Measurements from ENCODE around the gene RPIA. TPM values are rescaled to one million over a fixed set of nuclear protein-coding genes. Genes with fewer than 3 reads are reported as not detected.
A peak's percentile ranks its signal among the peaks of the same experiment; 100 is the strongest.

Gene RPIA
- total RNA-seq, 1 donor from 2014 or later: 22.4 TPM

DNA sequence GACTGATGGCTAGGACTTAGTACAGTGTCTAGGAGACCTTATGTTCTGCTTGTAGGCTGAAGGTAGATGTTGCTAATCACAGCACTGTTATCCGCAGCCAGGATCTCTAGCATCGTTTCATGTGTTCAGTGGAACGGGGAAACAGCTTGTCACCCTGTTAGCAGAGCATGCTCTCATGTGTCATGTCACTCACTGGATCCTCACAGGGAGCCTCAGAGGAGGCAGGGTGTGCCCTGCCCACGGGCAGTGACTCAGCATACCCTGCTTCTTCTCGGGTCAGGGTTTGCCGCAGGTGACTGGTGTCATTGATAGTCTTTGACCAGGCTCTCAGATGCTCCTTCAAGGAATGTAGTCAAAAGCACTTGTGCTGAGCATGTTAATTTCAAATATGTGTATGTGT, 44.4 kb downstream of the RPIA start:
- Mint-ChIP-seq H3K27me3 (ENCODE audit: unreplicated experiment) (peaks cover 6% of the 10 kb centered on the region), H3K9me3 (ENCODE audit: unreplicated experiment) (no peaks in the 10 kb centered on the region), H3K36me3 (ENCODE audit: low read depth, unreplicated experiment) (peaks cover 41% of the 10 kb centered on the region), H3K4me3 (ENCODE audit: unreplicated experiment) (no peak overlapping the region), H3K27ac (ENCODE audit: unreplicated experiment) (no peak overlapping the region), H3K4me1 (ENCODE audit: unreplicated experiment) (peaks cover 31% of the 10 kb centered on the region)
- TF ChIP-seq, protein P1, sequence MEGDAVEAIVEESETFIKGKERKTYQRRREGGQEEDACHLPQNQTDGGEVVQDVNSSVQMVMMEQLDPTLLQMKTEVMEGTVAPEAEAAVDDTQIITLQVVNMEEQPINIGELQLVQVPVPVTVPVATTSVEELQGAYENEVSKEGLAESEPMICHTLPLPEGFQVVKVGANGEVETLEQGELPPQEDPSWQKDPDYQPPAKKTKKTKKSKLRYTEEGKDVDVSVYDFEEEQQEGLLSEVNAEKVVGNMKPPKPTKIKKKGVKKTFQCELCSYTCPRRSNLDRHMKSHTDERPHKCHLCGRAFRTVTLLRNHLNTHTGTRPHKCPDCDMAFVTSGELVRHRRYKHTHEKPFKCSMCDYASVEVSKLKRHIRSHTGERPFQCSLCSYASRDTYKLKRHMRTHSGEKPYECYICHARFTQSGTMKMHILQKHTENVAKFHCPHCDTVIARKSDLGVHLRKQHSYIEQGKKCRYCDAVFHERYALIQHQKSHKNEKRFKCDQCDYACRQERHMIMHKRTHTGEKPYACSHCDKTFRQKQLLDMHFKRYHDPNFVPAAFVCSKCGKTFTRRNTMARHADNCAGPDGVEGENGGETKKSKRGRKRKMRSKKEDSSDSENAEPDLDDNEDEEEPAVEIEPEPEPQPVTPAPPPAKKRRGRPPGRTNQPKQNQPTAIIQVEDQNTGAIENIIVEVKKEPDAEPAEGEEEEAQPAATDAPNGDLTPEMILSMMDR (IDR thresholded peaks at IDR 0.05; ENCODE audit: unreplicated experiment): no peak
- DNase-seq (ENCODE audit: low spot score): no peak

DNA sequence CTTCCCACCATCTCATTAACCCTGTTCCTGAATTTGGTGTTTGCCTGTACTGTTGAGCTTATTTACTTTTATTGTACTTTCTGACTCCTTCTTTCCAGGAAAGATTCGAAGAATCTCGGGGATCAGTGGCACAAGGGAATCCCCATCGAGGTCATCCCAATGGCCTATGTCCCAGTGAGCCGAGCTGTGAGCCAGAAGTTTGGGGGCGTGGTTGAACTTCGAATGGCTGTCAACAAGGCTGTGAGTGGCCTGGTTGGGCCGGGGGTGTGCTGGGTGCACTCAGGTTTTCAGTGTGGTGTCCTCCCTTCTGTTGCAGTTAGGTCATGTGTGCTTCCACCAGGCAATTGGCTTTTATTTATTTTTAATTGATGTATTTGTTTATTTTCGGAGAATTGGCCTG, 45.0 kb downstream of the RPIA start:
- Mint-ChIP-seq H3K4me3 (ENCODE audit: unreplicated experiment) (no peak overlapping the region), H3K27me3 (ENCODE audit: unreplicated experiment) (peaks cover 6% of the 10 kb centered on the region), H3K4me1 (ENCODE audit: unreplicated experiment) (peaks cover 31% of the 10 kb centered on the region), H3K9me3 (ENCODE audit: unreplicated experiment) (no peaks in the 10 kb centered on the region), H3K36me3 (ENCODE audit: low read depth, unreplicated experiment) (peaks cover 45% of the 10 kb centered on the region), H3K27ac (ENCODE audit: unreplicated experiment) (peak overlapping the region; percentile 99)
- DNase-seq (ENCODE audit: low spot score): no peak
- TF ChIP-seq, protein P1 (IDR thresholded peaks at IDR 0.05; ENCODE audit: unreplicated experiment): no peak

DNA sequence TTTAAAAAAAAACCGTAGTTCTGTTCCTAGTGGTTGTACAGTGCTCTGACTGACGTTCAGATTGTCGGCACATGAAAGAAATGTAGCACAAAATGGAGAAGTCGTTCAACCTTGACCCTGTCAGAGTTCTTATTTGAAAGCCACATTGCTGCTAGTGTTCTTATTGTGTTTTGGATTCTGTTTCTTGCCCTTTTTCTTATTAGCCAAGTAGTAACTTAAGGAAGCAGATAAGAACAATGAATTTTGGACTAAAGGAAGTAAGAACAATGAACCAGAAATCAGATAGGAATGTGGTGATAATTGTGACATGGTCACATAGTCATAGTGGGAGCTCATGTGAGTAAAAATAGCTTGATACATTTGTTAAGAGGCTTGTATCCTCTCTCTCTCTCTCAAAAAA, 45.9 kb downstream of the RPIA start:
- TF ChIP-seq, protein P1 (IDR thresholded peaks at IDR 0.05; ENCODE audit: unreplicated experiment): no peak
- peak overlapping the region; percentile 99 for H3K27ac Mint-ChIP-seq (ENCODE audit: unreplicated experiment)
- peaks cover 31% of the 10 kb centered on the region for H3K4me1 Mint-ChIP-seq (ENCODE audit: unreplicated experiment)
- H3K36me3 Mint-ChIP-seq (ENCODE audit: low read depth, unreplicated experiment): peaks cover 50% of the 10 kb centered on the region
- H3K4me3 Mint-ChIP-seq (ENCODE audit: unreplicated experiment): peak overlapping the region; percentile 28
- H3K9me3 Mint-ChIP-seq (ENCODE audit: unreplicated experiment): no peaks in the 10 kb centered on the region
- peaks cover 6% of the 10 kb centered on the region for H3K27me3 Mint-ChIP-seq (ENCODE audit: unreplicated experiment)
- DNase-seq (ENCODE audit: low spot score): no peak

DNA sequence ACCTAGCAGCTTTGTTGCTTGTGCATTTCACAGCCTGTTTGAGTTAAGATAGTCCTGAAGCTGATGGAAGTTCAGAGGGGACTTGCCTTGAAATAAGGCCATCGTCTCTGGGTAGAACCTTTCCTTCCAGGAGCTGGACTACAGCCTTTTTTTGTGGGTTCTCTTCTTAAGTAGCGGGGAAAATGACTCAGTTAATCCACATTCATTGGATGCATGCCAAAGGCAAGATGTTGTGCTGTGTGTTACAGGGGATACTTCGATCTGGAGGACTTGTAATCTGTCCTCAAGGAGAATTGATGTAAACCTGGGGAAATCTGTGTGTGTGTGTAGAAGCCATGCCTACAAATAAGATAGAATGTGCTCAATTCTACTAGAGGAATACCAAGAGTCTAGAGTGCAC, 46.8 kb downstream of the RPIA start:
- Mint-ChIP-seq H3K27me3 (ENCODE audit: unreplicated experiment) (peaks cover 6% of the 10 kb centered on the region), H3K36me3 (ENCODE audit: low read depth, unreplicated experiment) (peaks cover 49% of the 10 kb centered on the region), H3K27ac (ENCODE audit: unreplicated experiment) (peak overlapping the region; percentile 99), H3K4me3 (ENCODE audit: unreplicated experiment) (no peak overlapping the region), H3K4me1 (ENCODE audit: unreplicated experiment) (peaks cover 31% of the 10 kb centered on the region), H3K9me3 (ENCODE audit: unreplicated experiment) (no peaks in the 10 kb centered on the region)
- TF ChIP-seq, protein P1 (IDR thresholded peaks at IDR 0.05; ENCODE audit: unreplicated experiment): no peak
- DNase-seq (ENCODE audit: low spot score): no peak

DNA sequence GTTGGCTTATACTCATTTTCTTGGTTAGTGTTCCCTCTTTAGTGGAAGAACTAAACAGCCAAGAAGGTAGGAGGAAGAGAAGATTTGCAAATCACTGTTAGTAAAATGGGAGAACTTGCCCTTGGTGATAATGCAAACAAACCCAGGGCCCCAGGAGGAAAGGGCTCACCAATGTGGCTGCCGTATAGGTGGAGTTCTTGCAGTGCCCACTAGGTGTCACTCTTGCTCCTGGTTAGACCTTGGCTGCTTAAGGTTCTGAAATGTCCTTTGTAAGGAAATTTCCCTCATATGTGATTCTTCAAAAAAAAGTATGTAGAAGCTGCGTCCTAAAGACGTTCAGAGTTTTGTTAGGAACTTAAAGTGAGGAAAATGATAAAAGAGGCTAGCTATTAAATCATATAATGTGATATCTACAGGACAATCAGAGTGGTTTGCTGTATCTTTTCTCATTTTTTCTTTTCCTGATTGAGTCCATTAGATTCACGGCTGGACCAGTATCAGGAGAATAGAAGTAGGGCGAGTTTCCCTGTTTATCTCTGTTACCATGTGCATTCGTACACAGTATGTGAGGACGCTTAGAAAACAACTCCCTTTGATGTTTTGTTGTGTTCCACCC, 48.6 kb downstream of the RPIA start:
- peak overlapping the region; percentile 66 for H3K27ac Mint-ChIP-seq (ENCODE audit: unreplicated experiment)
- TF ChIP-seq, protein P1 (IDR thresholded peaks at IDR 0.05; ENCODE audit: unreplicated experiment): peak; percentile 85
- peaks cover 31% of the 10 kb centered on the region for H3K4me1 Mint-ChIP-seq (ENCODE audit: unreplicated experiment)
- H3K36me3 Mint-ChIP-seq (ENCODE audit: low read depth, unreplicated experiment): peaks cover 57% of the 10 kb centered on the region
- no peak overlapping the region for H3K4me3 Mint-ChIP-seq (ENCODE audit: unreplicated experiment)
- peak; percentile 83 for DNase-seq (ENCODE audit: low spot score)
- H3K9me3 Mint-ChIP-seq (ENCODE audit: unreplicated experiment): no peaks in the 10 kb centered on the region
- peaks cover 6% of the 10 kb centered on the region for H3K27me3 Mint-ChIP-seq (ENCODE audit: unreplicated experiment)
